Measurements from ENCODE around the gene AGBL1. TPM values are rescaled to one million over a fixed set of nuclear protein-coding genes. Genes with fewer than 3 reads are reported as not detected.

The AGBL1 gene
- total RNA-seq, 1 donor from 2014 or later = not detected

DNA sequence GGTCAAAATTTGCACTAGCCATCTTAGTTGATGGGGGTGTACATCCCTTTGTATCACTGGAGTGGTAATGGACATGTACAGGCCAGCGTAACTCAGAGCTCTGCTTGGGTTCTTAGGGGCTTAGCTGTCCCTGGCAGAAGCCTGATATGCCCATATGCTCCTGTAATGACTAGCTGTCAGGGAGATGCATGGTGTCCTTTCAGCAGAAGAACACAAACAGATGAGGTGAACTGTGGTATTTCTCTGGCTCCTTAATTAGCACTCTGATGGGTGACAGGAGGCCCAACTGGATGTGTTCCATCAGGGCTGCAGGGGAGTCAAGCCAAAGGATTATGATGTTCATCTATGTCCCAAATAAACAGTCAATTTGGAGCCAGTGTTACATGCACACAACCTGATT is 774.5 kb downstream of the AGBL1 start:
- Histone ChIP-seq H3K36me3 (ENCODE audit: insufficient read depth, low read length) (no peaks in the 10 kb centered on the region), H4K20me1 (ENCODE audit: insufficient read depth, low read length) (no peaks in the 10 kb centered on the region), H2AFZ (ENCODE audit: low read depth, low read length) (no peak overlapping the region), H3K4me2 (ENCODE audit: low read length) (no peak overlapping the region), H3K4me3 (ENCODE audit: insufficient read depth, low read depth, low read length) (no peak overlapping the region), H3K4me1 (ENCODE audit: insufficient read depth, low read length) (no peaks in the 10 kb centered on the region), H3K9ac (ENCODE audit: low read length) (no peak overlapping the region), H3K9me3 (ENCODE audit: insufficient read depth, low read depth, low read length) (no peaks in the 10 kb centered on the region), H3K27ac (ENCODE audit: low read depth, low read length) (no peak overlapping the region), H3K27me3 (ENCODE audit: insufficient read depth, low read length) (no peaks in the 10 kb centered on the region), H3K79me2 (ENCODE audit: insufficient read depth, low read length) (no peaks in the 10 kb centered on the region)
- no peak overlapping the region for H3K4me3 Mint-ChIP-seq (ENCODE audit: unreplicated experiment)
- TF ChIP-seq EZH2 (IDR thresholded peaks at IDR 0.05; ENCODE audit: insufficient read depth, low read length) = no peak
- TF ChIP-seq, protein P1, sequence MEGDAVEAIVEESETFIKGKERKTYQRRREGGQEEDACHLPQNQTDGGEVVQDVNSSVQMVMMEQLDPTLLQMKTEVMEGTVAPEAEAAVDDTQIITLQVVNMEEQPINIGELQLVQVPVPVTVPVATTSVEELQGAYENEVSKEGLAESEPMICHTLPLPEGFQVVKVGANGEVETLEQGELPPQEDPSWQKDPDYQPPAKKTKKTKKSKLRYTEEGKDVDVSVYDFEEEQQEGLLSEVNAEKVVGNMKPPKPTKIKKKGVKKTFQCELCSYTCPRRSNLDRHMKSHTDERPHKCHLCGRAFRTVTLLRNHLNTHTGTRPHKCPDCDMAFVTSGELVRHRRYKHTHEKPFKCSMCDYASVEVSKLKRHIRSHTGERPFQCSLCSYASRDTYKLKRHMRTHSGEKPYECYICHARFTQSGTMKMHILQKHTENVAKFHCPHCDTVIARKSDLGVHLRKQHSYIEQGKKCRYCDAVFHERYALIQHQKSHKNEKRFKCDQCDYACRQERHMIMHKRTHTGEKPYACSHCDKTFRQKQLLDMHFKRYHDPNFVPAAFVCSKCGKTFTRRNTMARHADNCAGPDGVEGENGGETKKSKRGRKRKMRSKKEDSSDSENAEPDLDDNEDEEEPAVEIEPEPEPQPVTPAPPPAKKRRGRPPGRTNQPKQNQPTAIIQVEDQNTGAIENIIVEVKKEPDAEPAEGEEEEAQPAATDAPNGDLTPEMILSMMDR (IDR thresholded peaks at IDR 0.05; ENCODE audit: insufficient read depth, low read depth, low read length) = no peak
- H3K27ac Mint-ChIP-seq (ENCODE audit: unreplicated experiment) = no peak overlapping the region
- DNase-seq (ENCODE audit: low read depth) (no peak), FAIRE-seq (no peak)
- no peaks in the 10 kb centered on the region for H3K36me3 Mint-ChIP-seq (ENCODE audit: low read depth, unreplicated experiment)
- H3K9me3 Mint-ChIP-seq (ENCODE audit: unreplicated experiment) = peaks cover 7% of the 10 kb centered on the region
- peaks cover 4% of the 10 kb centered on the region for H3K4me1 Mint-ChIP-seq (ENCODE audit: low read depth, unreplicated experiment)
- peaks cover 7% of the 10 kb centered on the region for H3K27me3 Mint-ChIP-seq (ENCODE audit: low read depth, unreplicated experiment)

DNA sequence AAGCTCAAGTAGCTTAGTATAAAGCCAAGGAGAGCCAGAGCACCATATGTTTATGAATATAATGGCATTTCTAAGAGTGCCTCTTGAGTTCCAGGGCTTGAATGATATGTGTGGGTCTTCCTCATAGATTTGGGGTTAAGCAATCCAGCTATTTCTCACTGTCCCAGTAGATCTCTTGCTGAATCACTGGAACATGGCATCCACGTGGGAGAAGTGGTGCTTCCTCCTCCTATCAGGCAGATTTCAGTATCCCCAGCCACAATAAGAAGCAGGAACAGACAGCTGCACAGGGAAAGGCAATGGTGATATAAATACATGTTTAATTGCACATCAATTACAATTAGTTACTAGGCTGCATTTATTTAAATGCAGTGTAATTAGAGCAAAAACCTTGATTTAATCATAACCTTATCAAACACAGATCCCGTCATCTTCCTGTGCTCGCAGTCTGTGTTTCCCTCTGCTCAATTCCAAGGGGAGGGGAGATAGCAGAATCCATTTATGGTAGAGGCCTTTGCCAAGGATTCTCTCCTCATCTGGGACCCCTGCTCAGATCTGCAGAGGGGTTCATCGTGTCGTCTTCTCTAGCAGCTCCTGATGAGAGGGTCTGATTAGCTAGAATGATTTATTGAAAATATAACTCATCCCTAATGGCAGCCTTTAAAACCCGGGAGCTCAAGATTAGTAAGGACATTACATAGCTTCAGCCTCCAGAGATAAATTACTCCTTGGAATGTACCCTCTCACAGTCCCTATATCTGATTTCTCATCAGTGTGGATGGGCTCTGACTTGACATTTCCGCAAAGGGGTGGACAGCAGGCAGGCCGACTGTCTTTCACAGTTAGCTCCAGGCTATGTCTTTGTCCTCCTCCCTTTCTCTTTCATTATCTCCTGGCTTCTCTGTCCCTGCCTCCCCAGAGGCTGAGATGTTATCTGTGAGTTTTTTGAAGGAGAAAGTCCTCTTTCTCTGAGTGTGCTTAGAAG is 775.9 kb downstream of the AGBL1 start:
- H3K9me3 Mint-ChIP-seq (ENCODE audit: unreplicated experiment) = peaks cover 12% of the 10 kb centered on the region

DNA sequence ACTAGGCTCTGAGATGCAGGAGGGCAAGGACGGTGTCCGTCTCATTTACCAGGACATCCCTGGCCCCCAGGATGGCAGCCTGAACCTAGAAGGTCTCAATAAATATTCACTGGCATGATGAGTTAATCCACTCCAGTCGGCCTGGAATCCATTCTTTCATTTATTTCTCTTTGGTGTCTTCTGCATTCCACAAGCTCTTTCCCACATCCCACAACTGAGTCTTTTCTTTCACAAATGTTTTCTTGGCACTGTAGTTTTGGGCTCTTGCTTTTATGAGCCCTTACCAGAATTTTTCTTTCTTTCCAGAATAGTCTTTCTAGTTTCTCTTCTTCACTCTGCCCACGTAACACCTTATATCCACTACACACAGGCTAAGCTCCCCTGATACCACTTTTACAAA is 778.0 kb downstream of the AGBL1 start:
- no peak overlapping the region for H3K27ac Mint-ChIP-seq (ENCODE audit: unreplicated experiment)

More for the DNA sequence above, 775.9 kb downstream of the AGBL1 start:
- Mint-ChIP-seq H3K27me3 (ENCODE audit: low read depth, unreplicated experiment) (peaks cover 7% of the 10 kb centered on the region), H3K27ac (ENCODE audit: unreplicated experiment) (no peak overlapping the region), H3K36me3 (ENCODE audit: low read depth, unreplicated experiment) (no peaks in the 10 kb centered on the region), H3K4me3 (ENCODE audit: unreplicated experiment) (no peak overlapping the region), H3K4me1 (ENCODE audit: low read depth, unreplicated experiment) (peaks cover 4% of the 10 kb centered on the region)
- Histone ChIP-seq H3K9ac (ENCODE audit: low read length) (no peak overlapping the region), H3K27ac (ENCODE audit: low read depth, low read length) (no peak overlapping the region), H3K27me3 (ENCODE audit: insufficient read depth, low read length) (no peaks in the 10 kb centered on the region), H2AFZ (ENCODE audit: low read depth, low read length) (no peak overlapping the region), H3K9me3 (ENCODE audit: insufficient read depth, low read depth, low read length) (no peaks in the 10 kb centered on the region), H3K36me3 (ENCODE audit: insufficient read depth, low read length) (no peaks in the 10 kb centered on the region), H3K4me1 (ENCODE audit: insufficient read depth, low read length) (no peaks in the 10 kb centered on the region), H3K4me2 (ENCODE audit: low read length) (no peak overlapping the region), H3K79me2 (ENCODE audit: insufficient read depth, low read length) (no peaks in the 10 kb centered on the region), H3K4me3 (ENCODE audit: insufficient read depth, low read depth, low read length) (no peak overlapping the region), H4K20me1 (ENCODE audit: insufficient read depth, low read length) (no peaks in the 10 kb centered on the region)
- no peak for TF ChIP-seq EZH2 (IDR thresholded peaks at IDR 0.05; ENCODE audit: insufficient read depth, low read length)
- DNase-seq (ENCODE audit: low read depth) (no peak), FAIRE-seq (no peak)

More for the DNA sequence above, 778.0 kb downstream of the AGBL1 start:
- no peaks in the 10 kb centered on the region for H3K36me3 ChIP-seq (ENCODE audit: insufficient read depth, low read length)
- H3K9me3 ChIP-seq (ENCODE audit: insufficient read depth, low read depth, low read length) = no peaks in the 10 kb centered on the region
- H3K9me3 Mint-ChIP-seq (ENCODE audit: unreplicated experiment) = peaks cover 12% of the 10 kb centered on the region
- H3K4me3 Mint-ChIP-seq (ENCODE audit: unreplicated experiment) = no peak overlapping the region
- H3K79me2 ChIP-seq (ENCODE audit: insufficient read depth, low read length) = no peaks in the 10 kb centered on the region
- H3K27me3 ChIP-seq (ENCODE audit: insufficient read depth, low read length) = no peaks in the 10 kb centered on the region
- H3K36me3 Mint-ChIP-seq (ENCODE audit: low read depth, unreplicated experiment) = no peaks in the 10 kb centered on the region
- H3K4me1 Mint-ChIP-seq (ENCODE audit: low read depth, unreplicated experiment) = peaks cover 5% of the 10 kb centered on the region
- no peak overlapping the region for H2AFZ ChIP-seq (ENCODE audit: low read depth, low read length)
- no peak overlapping the region for H3K27ac ChIP-seq (ENCODE audit: low read depth, low read length)
- FAIRE-seq (no peak), DNase-seq (ENCODE audit: low read depth) (peak; percentile 22)
- H3K9ac ChIP-seq (ENCODE audit: low read length) = no peak overlapping the region
- no peak overlapping the region for H3K4me3 ChIP-seq (ENCODE audit: insufficient read depth, low read depth, low read length)
- TF ChIP-seq, protein P1 (IDR thresholded peaks at IDR 0.05; ENCODE audit: insufficient read depth, low read depth, low read length) = no peak
- TF ChIP-seq EZH2 (IDR thresholded peaks at IDR 0.05; ENCODE audit: insufficient read depth, low read length) = no peak
- H3K4me2 ChIP-seq (ENCODE audit: low read length) = no peak overlapping the region
- H3K4me1 ChIP-seq (ENCODE audit: insufficient read depth, low read length) = peaks cover 2% of the 10 kb centered on the region
- H3K27me3 Mint-ChIP-seq (ENCODE audit: low read depth, unreplicated experiment) = peaks cover 3% of the 10 kb centered on the region
- no peaks in the 10 kb centered on the region for H4K20me1 ChIP-seq (ENCODE audit: insufficient read depth, low read length)
